HG02970 (cell line): ENCODE data around the gene LPAR1.
"Not testable (repeated sequence)": the region's sequence is repeated elsewhere in the genome, so short reads cannot be mapped to it uniquely, and the experiment has no call there.

Experiments
- ATAC-seq: cut with Tn5 transposase; IDR thresholded peaks from one replicate; pipeline ENCODE4 v1.9.1; 2021; ENCODE audit warnings: mild to moderate bottlenecking, moderate library complexity, moderate number of reproducible peaks; ENCODE audit not compliant: unreplicated experiment, low FRiP score

LPAR1 gene

DNA sequence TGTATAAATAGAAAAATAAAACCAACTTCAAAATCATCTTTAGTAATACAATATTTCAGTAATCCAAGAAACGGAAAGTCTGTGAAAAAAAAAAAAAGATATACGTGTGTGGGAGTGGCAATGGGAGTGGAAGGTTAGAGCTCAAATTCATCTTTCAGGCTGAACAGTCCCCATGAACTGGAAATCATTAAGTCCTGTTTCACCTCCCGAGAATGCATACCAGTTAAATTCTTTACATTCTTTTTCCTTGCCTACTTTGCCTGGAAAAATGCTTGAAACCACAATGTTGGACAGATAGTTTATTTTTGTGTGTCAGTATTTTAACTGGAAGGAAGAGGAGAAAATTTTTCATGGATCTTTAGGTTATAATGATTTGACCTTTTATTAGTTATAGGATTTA lies 202.9 kb downstream of the LPAR1 start:
- no peak for ATAC-seq

DNA sequence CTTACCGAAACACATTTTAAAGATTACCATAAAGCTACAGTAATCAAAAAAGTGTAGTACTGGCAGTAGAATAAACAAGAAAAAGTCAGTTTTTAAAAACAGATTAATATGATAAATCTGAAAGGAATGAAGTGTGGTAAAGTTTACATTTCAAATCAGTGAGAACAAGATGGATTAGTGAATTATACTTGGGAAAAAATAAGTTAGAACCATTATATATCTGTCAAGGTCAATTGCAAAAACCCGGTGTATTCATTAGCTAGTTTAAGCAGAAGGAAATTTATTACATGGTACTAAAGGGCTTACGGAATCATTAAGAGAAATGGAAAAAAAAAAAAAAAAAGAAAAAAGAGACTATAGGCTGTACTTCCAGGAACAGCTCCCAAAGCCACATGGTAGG lies 205.3 kb downstream of the LPAR1 start:
- ATAC-seq = no peak

- no peak for ATAC-seq
These were observed 207.8 kb downstream of the LPAR1 start for GRCh38 chr9:110830495-110830894.

DNA sequence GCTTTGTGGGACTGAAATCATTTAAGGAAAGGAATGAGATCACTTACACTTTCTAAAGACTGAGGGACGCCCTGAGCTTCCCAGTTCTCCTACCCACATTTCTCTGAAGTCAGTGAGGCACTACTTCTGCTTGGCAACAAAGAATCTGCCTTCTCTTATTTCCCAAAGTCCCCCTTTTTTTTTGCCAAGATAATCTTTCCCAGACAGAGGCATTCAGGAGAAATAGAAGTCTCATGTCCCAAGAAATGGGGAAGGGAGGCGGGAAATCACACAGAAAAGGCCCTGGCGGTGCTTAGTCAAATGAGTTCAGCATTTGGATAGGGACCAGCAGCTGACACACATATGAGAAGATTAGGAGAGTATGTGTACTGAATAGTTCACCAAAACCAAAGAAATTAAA lies 210.0 kb downstream of the LPAR1 start:
- no peak for ATAC-seq

DNA sequence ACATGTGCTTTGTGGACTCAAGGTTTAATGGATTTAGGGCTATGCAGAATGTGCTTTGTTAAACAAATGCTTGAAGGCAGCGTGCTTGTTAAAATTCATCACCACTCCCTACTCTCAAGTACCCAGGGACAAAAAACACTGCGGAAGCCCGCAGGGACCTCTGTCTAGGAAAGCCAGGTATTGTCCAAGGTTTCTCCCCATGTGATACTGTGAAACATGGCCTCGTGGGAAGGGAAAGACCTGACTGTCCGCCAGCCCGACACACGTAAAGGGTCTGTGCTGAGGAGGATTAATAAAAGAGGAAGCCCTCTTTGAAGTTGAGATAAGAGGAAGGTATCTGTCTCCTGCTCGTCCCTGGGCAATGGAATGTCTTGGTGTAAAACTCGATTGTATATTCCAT lies 211.9 kb downstream of the LPAR1 start:
- ATAC-seq = not testable (repeated sequence)

GRCh38 chr9:110825950-110826349 lies 212.3 kb downstream of the LPAR1 start:
- ATAC-seq = no peak

DNA sequence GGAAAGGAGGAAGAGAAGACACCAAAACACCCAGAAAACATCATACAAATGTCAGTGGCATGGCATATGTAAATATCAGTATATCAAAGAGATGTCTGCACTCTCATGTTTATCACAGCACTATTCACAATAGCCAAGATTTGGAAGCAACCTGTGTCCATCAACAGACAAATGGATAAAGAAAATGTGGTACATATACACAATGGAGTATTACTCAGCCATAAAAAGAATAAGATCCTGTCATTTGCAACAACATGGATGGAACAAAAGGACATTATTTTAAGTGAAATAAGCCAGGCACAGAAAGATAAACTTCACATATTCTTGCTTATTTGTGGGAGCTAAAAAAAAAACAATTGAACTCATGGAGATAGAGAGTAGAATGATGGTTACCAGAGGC lies 213.1 kb downstream of the LPAR1 start:
- not testable (repeated sequence) for ATAC-seq
